Measurements from ENCODE around the gene NAALADL2.

NAALADL2 gene

GRCh38 chr3:175297216-175297615 is 438.1 kb downstream of the NAALADL2 start:
- no peak overlapping the region for H2AK5ac ChIP-seq (ENCODE audit: low read length)
- no peak overlapping the region for H3K27ac ChIP-seq (ENCODE audit: low read depth, low read length)
- H3K79me2 ChIP-seq (ENCODE audit: control insufficient read depth, insufficient read depth, low read length, poor library complexity), result no peaks in the 10 kb centered on the region
- H3K23ac ChIP-seq (ENCODE audit: low read length), result no peak overlapping the region
- no peaks in the 10 kb centered on the region for H3K79me1 ChIP-seq (ENCODE audit: low read length)
- no peak overlapping the region for H3K4me2 ChIP-seq (ENCODE audit: low read length)
- DNase-seq, result no peak
- no peak overlapping the region for H2BK5ac ChIP-seq (ENCODE audit: low read depth, low read length, poor library complexity)
- no peaks in the 10 kb centered on the region for H3K27me3 ChIP-seq (ENCODE audit: insufficient read depth, low read length)
- no peak overlapping the region for H2BK12ac ChIP-seq (ENCODE audit: low read length)
- no peak overlapping the region for H3K14ac ChIP-seq (ENCODE audit: low read length)
- no peak overlapping the region for H2AFZ ChIP-seq (ENCODE audit: insufficient read depth, low read length, poor library complexity)
- H3K4me1 ChIP-seq (ENCODE audit: control insufficient read depth in 1 of 2, insufficient read depth in 2 of 2, low read length in 2 of 2), result no peaks in the 10 kb centered on the region
- no CpG with 5 or more reads among the region's 2 CpGs for WGBS (ENCODE audit: extremely low coverage, insufficient coverage, insufficient read length)
- H4K8ac ChIP-seq (ENCODE audit: low read depth, low read length), result no peak overlapping the region
- H3K9me3 ChIP-seq (ENCODE audit: insufficient read depth, low read depth, low read length), result no peaks in the 10 kb centered on the region
- no peaks in the 10 kb centered on the region for H3K36me3 ChIP-seq (ENCODE audit: control insufficient read depth in 1 of 2, insufficient read depth in 2 of 2, low read length in 2 of 2)
- no peak overlapping the region for H3K4ac ChIP-seq (ENCODE audit: low read depth, low read length)
- no peak overlapping the region for H4K91ac ChIP-seq (ENCODE audit: low read depth, low read length)
- H3K18ac ChIP-seq (ENCODE audit: low read length), result no peak overlapping the region
- no peak overlapping the region for H4K12ac ChIP-seq (ENCODE audit: low read depth, low read length)
- no peak overlapping the region for H3K4me3 ChIP-seq (ENCODE audit: low read depth, low read length)
- no peak overlapping the region for H2BK120ac ChIP-seq (ENCODE audit: insufficient read depth, low read length, poor library complexity)
- H3K9ac ChIP-seq (ENCODE audit: low read length), result no peak overlapping the region

DNA sequence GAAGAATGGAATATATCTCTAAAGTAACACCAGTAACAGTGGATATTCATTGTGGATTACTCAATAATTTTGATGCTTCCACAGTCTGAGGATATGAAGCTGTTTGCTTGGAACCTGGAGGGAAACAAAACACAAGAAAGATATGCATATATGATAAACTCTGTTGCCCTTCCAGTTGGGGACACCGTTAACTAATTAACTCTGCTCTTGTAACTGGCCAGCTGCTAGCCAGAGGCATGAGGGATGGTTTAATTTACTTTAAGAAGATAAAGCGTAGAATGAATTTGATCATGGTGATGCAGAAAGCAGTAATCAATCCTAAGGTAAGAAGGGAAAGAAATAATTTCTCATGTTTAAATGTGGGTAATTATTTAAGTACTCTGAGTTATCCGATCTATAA is 442.6 kb downstream of the NAALADL2 start:
- Histone ChIP-seq H3K4me2 (ENCODE audit: low read length) (no peak overlapping the region), H3K9me3 (ENCODE audit: insufficient read depth, low read depth, low read length) (no peaks in the 10 kb centered on the region), H2BK120ac (ENCODE audit: insufficient read depth, low read length, poor library complexity) (no peak overlapping the region), H3K9ac (ENCODE audit: low read length) (no peak overlapping the region), H3K79me1 (ENCODE audit: low read length) (no peaks in the 10 kb centered on the region), H2AK5ac (ENCODE audit: low read length) (no peak overlapping the region), H3K14ac (ENCODE audit: low read length) (no peak overlapping the region), H4K91ac (ENCODE audit: low read depth, low read length) (no peak overlapping the region), H2BK5ac (ENCODE audit: low read depth, low read length, poor library complexity) (no peak overlapping the region), H3K27ac (ENCODE audit: low read depth, low read length) (no peak overlapping the region), H3K79me2 (ENCODE audit: control insufficient read depth, insufficient read depth, low read length, poor library complexity) (no peaks in the 10 kb centered on the region), H3K23ac (ENCODE audit: low read length) (no peak overlapping the region), H3K4ac (ENCODE audit: low read depth, low read length) (no peak overlapping the region), H3K4me3 (ENCODE audit: low read depth, low read length) (no peak overlapping the region), H4K12ac (ENCODE audit: low read depth, low read length) (no peak overlapping the region), H4K8ac (ENCODE audit: low read depth, low read length) (no peak overlapping the region), H3K36me3 (ENCODE audit: control insufficient read depth in 1 of 2, insufficient read depth in 2 of 2, low read length in 2 of 2) (no peaks in the 10 kb centered on the region), H2BK12ac (ENCODE audit: low read length) (no peak overlapping the region), H3K27me3 (ENCODE audit: insufficient read depth, low read length) (no peaks in the 10 kb centered on the region), H2AFZ (ENCODE audit: insufficient read depth, low read length, poor library complexity) (no peak overlapping the region), H3K4me1 (ENCODE audit: control insufficient read depth in 1 of 2, insufficient read depth in 2 of 2, low read length in 2 of 2) (no peaks in the 10 kb centered on the region), H3K18ac (ENCODE audit: low read length) (no peak overlapping the region)
- DNase-seq, result no peak
- WGBS (ENCODE audit: extremely low coverage, insufficient coverage, insufficient read length), result no CpG with 5 or more reads among the region's 3 CpGs

DNA sequence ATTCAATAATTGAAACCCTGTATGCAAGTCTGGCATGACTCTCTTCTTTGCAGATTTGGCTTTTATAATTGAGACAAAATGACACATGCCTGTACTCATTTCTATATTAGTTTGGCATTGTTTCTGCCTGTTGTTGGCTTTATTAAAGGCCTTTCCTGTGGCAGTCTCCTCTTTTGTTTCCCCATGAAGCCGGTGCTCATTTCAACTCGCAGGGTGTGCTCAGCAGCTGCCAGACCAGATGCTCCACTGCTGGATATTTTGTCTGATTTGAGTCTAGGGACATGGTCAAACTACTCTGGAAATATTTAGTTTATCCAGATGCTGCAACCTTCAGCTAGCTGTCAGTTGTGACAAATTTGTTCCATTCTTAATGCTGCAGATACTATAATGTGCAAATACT is 445.3 kb downstream of the NAALADL2 start:
- H2AFZ ChIP-seq (ENCODE audit: insufficient read depth, low read length, poor library complexity), result no peak overlapping the region
- DNase-seq, result no peak
- H4K12ac ChIP-seq (ENCODE audit: low read depth, low read length), result no peak overlapping the region
- no peak overlapping the region for H2BK12ac ChIP-seq (ENCODE audit: low read length)
- no peak overlapping the region for H2BK5ac ChIP-seq (ENCODE audit: low read depth, low read length, poor library complexity)
- H3K9ac ChIP-seq (ENCODE audit: low read length), result no peak overlapping the region
- no peak overlapping the region for H3K4ac ChIP-seq (ENCODE audit: low read depth, low read length)
- no peaks in the 10 kb centered on the region for H3K9me3 ChIP-seq (ENCODE audit: insufficient read depth, low read depth, low read length)
- no peak overlapping the region for H3K23ac ChIP-seq (ENCODE audit: low read length)
- no peaks in the 10 kb centered on the region for H3K4me1 ChIP-seq (ENCODE audit: control insufficient read depth in 1 of 2, insufficient read depth in 2 of 2, low read length in 2 of 2)
- no peak overlapping the region for H3K14ac ChIP-seq (ENCODE audit: low read length)
- no peak overlapping the region for H4K91ac ChIP-seq (ENCODE audit: low read depth, low read length)
- H3K79me2 ChIP-seq (ENCODE audit: control insufficient read depth, insufficient read depth, low read length, poor library complexity), result no peaks in the 10 kb centered on the region
- H3K18ac ChIP-seq (ENCODE audit: low read length), result no peak overlapping the region
- H2BK120ac ChIP-seq (ENCODE audit: insufficient read depth, low read length, poor library complexity), result no peak overlapping the region
- H3K27me3 ChIP-seq (ENCODE audit: insufficient read depth, low read length), result no peaks in the 10 kb centered on the region
- no peak overlapping the region for H3K27ac ChIP-seq (ENCODE audit: low read depth, low read length)
- H3K36me3 ChIP-seq (ENCODE audit: control insufficient read depth in 1 of 2, insufficient read depth in 2 of 2, low read length in 2 of 2), result no peaks in the 10 kb centered on the region
- no peak overlapping the region for H2AK5ac ChIP-seq (ENCODE audit: low read length)
- H3K79me1 ChIP-seq (ENCODE audit: low read length), result no peaks in the 10 kb centered on the region
- no peak overlapping the region for H3K4me3 ChIP-seq (ENCODE audit: low read depth, low read length)
- H4K8ac ChIP-seq (ENCODE audit: low read depth, low read length), result no peak overlapping the region
- H3K4me2 ChIP-seq (ENCODE audit: low read length), result no peak overlapping the region
- WGBS (ENCODE audit: extremely low coverage, insufficient coverage, insufficient read length), result no CpG with 5 or more reads among the region's 2 CpGs

DNA sequence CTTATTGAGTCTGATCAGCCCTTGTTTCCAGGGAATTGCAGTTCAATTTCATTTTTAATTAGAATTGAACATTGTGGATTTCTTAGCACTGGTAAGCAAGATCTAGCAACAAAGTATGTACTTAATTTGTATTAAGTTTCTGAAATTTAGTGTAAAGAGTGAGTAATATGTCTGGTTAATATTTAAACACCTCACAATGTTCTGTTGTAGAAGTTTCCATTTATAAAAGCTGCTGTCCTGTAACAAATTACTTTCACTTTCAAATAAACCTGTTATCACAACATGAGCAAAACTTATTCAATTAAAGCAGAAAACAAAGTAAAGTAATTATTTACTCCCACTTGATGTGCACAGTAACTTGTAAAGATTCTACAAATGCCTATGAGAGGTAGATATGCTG is 448.5 kb downstream of the NAALADL2 start:
- H3K4ac ChIP-seq (ENCODE audit: low read depth, low read length), result no peak overlapping the region
- no peak overlapping the region for H3K23ac ChIP-seq (ENCODE audit: low read length)
- no peak overlapping the region for H3K4me3 ChIP-seq (ENCODE audit: low read depth, low read length)
- no peaks in the 10 kb centered on the region for H3K4me1 ChIP-seq (ENCODE audit: control insufficient read depth in 1 of 2, insufficient read depth in 2 of 2, low read length in 2 of 2)
- H3K18ac ChIP-seq (ENCODE audit: low read length), result no peak overlapping the region
- DNase-seq, result no peak
- H2BK120ac ChIP-seq (ENCODE audit: insufficient read depth, low read length, poor library complexity), result no peak overlapping the region
- no peak overlapping the region for H4K91ac ChIP-seq (ENCODE audit: low read depth, low read length)
- H3K79me1 ChIP-seq (ENCODE audit: low read length), result no peaks in the 10 kb centered on the region
- H3K9ac ChIP-seq (ENCODE audit: low read length), result no peak overlapping the region
- H2BK12ac ChIP-seq (ENCODE audit: low read length), result no peak overlapping the region
- H3K4me2 ChIP-seq (ENCODE audit: low read length), result no peak overlapping the region
- H3K36me3 ChIP-seq (ENCODE audit: control insufficient read depth in 1 of 2, insufficient read depth in 2 of 2, low read length in 2 of 2), result no peaks in the 10 kb centered on the region
- H3K27ac ChIP-seq (ENCODE audit: low read depth, low read length), result no peak overlapping the region
- H2AK5ac ChIP-seq (ENCODE audit: low read length), result no peak overlapping the region
- H4K8ac ChIP-seq (ENCODE audit: low read depth, low read length), result no peak overlapping the region
- H2BK5ac ChIP-seq (ENCODE audit: low read depth, low read length, poor library complexity), result no peak overlapping the region
- no peak overlapping the region for H2AFZ ChIP-seq (ENCODE audit: insufficient read depth, low read length, poor library complexity)
- no peaks in the 10 kb centered on the region for H3K27me3 ChIP-seq (ENCODE audit: insufficient read depth, low read length)
- no peaks in the 10 kb centered on the region for H3K79me2 ChIP-seq (ENCODE audit: control insufficient read depth, insufficient read depth, low read length, poor library complexity)
- no peak overlapping the region for H4K12ac ChIP-seq (ENCODE audit: low read depth, low read length)
- H3K9me3 ChIP-seq (ENCODE audit: insufficient read depth, low read depth, low read length), result no peaks in the 10 kb centered on the region
- H3K14ac ChIP-seq (ENCODE audit: low read length), result no peak overlapping the region

- Histone ChIP-seq H2BK12ac (ENCODE audit: low read length) (no peak overlapping the region), H3K27ac (ENCODE audit: low read depth, low read length) (no peak overlapping the region), H2BK5ac (ENCODE audit: low read depth, low read length, poor library complexity) (no peak overlapping the region), H3K79me1 (ENCODE audit: low read length) (no peaks in the 10 kb centered on the region), H4K8ac (ENCODE audit: low read depth, low read length) (no peak overlapping the region), H3K36me3 (ENCODE audit: control insufficient read depth in 1 of 2, insufficient read depth in 2 of 2, low read length in 2 of 2) (no peaks in the 10 kb centered on the region), H2BK120ac (ENCODE audit: insufficient read depth, low read length, poor library complexity) (no peak overlapping the region), H3K4me2 (ENCODE audit: low read length) (no peak overlapping the region), H3K4me1 (ENCODE audit: control insufficient read depth in 1 of 2, insufficient read depth in 2 of 2, low read length in 2 of 2) (no peaks in the 10 kb centered on the region), H2AK5ac (ENCODE audit: low read length) (no peak overlapping the region), H3K23ac (ENCODE audit: low read length) (no peak overlapping the region), H3K9ac (ENCODE audit: low read length) (no peak overlapping the region), H3K4ac (ENCODE audit: low read depth, low read length) (no peak overlapping the region), H3K4me3 (ENCODE audit: low read depth, low read length) (no peak overlapping the region), H3K9me3 (ENCODE audit: insufficient read depth, low read depth, low read length) (no peaks in the 10 kb centered on the region), H3K14ac (ENCODE audit: low read length) (no peak overlapping the region), H3K27me3 (ENCODE audit: insufficient read depth, low read length) (no peaks in the 10 kb centered on the region), H2AFZ (ENCODE audit: insufficient read depth, low read length, poor library complexity) (no peak overlapping the region), H4K91ac (ENCODE audit: low read depth, low read length) (no peak overlapping the region), H4K12ac (ENCODE audit: low read depth, low read length) (no peak overlapping the region), H3K18ac (ENCODE audit: low read length) (no peak overlapping the region), H3K79me2 (ENCODE audit: control insufficient read depth, insufficient read depth, low read length, poor library complexity) (no peaks in the 10 kb centered on the region)
- no peak for DNase-seq
- no CpG with 5 or more reads among the region's 6 CpGs for WGBS (ENCODE audit: extremely low coverage, insufficient coverage, insufficient read length)
These were observed 449.0 kb downstream of the NAALADL2 start for GRCh38 chr3:175308097-175308496.

Data from trophoblast cell (in vitro differentiated cells and primary cell).